GM19438 (cell line): ENCODE results near the gene SPTBN1.

ENCODE experiments used
- ATAC-seq: cut with Tn5 transposase; IDR thresholded peaks from one replicate; pipeline ENCODE4 v1.9.1; 2021; ENCODE audit warnings: low read depth; ENCODE audit not compliant: unreplicated experiment

SPTBN1 gene

GRCh38 chr2:54714996-54715395, 258.9 kb downstream of the SPTBN1 start:
- no peak for ATAC-seq

- ATAC-seq, result no peak
Measured at GRCh38 chr2:54716375-54716774, 260.2 kb downstream of the SPTBN1 start.

- no peak for ATAC-seq
Measured at GRCh38 chr2:54720563-54720962, 264.4 kb downstream of the SPTBN1 start.
